Muscle of back (tissue), 13 donors: ENCODE results near the gene UCP1. TPM values are rescaled to one million over a fixed set of nuclear protein-coding genes. Genes with fewer than 3 reads are reported as not detected.

Experiments
- DNase-seq, 3 donors: peaks; one replicate each; pipeline versions ENCODE4 v3.0.0 to v3.0.0-alpha.2; 2013
- long read RNA-seq, 9 donors: transcript quantifications; one replicate each; lab custom pipeline, GENCODE V29; 2026
- polyA plus RNA-seq, 10 donors: library from polyadenylated mRNA; unstranded; fragments of 120-200 nt; gene quantifications; one replicate each; pipeline ENCODE4 v1.2.1, GENCODE V29; 2013; ENCODE audit not compliant: insufficient read length in 10 of 10

The UCP1 gene
- polyA plus RNA-seq, result under 1 TPM in 1 of 10 donors, not detected in 9; 0.26 TPM
- long read RNA-seq, donor 1, result 0 reads
- long read RNA-seq, donor 2, result 0 reads
- long read RNA-seq, donor 3, result 0 reads
- long read RNA-seq, donor 4, result 0 reads
- long read RNA-seq, donor 5, result 0 reads
- long read RNA-seq, donor 6, result 0 reads
- long read RNA-seq, donor 7, result 0 reads
- long read RNA-seq, donor 8, result 0 reads
- long read RNA-seq, donor 9, result 0 reads

DNA sequence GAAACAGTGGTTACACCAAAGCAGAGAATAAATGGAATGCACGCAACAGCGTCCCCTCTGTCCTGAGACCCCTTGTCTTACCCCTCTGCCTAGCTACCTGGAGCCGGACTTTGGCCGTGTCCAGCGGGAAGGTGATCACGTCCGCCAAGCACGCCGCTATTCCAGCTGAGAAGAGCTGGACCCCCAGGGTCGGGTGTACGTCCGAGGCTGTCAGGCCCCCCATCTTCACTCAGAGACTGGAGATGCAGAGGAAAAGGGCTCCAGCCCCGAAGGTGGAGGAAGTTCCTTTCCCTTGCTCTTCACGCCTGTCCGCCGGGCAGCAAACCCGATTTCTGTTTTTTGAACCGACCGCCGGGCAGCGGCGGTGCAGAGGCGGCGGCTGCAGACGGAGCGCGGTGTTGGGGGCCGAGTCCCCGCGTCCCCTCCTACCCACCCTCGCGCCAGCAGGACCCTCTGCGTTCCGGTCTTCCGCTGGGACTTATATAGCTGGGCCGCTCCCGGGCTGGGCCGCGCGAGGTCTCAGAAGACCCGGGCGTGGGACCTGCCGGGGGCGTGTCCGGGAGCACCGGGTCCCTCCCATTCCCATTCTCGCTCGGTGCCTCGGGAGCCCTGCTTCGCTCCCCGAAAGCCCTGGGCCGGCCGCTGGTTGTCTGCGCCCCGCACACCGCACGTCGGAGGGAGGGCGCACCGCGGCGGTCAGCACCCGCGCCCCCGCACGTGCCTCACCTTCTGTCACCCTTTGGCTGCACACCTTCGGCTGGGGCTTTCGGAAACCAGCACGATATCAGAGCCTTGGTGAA, at the start of gene UCP1:
TSS of gene UCP1 (minus strand) at position 455 of the 800 bp plus-strand sequence. CDS start at position 223, 232 bp downstream.
- DNase-seq, result peak in 2 of 3 donors; percentile 12 to 47

GRCh38 chr4:140617499-140618248, 48.9 kb upstream of the UCP1 start:
- no peak for DNase-seq

- no peak for DNase-seq
Measured at GRCh38 chr4:140615451-140615850, 46.7 kb upstream of the UCP1 start.

DNA sequence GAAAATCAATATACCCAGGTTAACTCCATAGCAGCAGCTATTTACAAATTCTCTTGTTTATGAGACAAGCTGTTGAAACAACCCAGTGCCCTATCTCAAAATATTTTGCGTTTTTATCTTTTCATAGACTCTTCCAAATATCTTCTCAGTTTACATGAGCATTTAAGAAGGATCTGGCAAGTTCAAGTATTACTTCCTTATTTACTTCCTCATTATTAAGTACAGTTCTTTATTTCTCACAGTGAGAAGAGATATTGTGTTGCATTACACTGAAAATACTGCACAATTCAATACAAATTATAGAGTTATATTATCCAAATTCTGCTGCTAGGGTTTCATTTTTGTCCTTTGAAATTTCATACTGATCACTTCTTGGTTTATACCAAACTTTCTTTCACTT, 43.6 kb upstream of the UCP1 start:
- no peak for DNase-seq

GRCh38 chr4:140611854-140612253, 43.1 kb upstream of the UCP1 start:
- no peak for DNase-seq

DNA sequence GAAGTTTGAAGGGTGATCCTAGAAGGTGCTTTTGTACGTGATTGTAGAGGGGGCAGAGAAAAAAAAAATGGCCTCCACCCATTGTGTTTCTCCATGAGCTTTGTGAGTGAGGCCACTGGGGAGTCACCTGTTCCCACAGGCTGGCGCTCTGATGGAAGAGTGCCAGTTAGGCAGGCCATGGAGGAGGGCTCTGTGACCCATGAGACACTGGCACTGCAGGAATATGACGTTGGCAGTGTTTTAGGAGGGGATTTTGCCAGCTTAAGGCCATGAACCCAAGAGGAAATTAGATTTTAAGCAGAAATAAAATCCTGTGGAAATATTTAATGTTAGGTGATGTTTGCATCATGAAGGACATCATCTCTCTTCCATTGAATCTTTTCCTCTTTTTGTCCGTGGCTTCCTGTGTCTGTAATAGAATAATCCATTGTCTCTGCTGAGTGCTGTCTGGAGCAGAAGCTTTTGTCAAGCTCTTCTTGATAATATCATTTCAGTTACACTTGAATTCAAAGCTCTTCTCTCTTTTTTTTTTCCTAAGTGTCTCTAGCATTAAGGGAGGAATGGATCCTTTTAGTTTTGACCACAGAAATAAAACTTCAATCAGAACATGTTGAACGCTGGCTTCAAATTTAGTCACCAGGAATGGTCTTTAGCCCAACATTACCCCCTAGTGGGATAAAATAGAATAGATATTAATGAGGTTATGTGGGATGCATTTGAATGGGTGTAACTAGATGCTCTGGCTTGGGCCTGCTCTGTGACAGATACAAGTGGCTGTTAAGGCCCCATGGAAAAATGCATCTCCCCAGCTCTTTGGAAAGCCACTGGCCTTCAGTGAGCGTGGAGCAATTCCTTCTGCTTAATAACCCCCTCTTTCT, 41.0 kb upstream of the UCP1 start:
- peak; percentile 49 to 75 (median 53) for DNase-seq

- no peak for DNase-seq
Measured at GRCh38 chr4:140607852-140608251, 39.1 kb upstream of the UCP1 start.

- DNase-seq, result no peak
Measured at GRCh38 chr4:140604544-140604943, 35.8 kb upstream of the UCP1 start.

- no peak for DNase-seq
Measured at GRCh38 chr4:140603286-140603685, 34.5 kb upstream of the UCP1 start.

DNA sequence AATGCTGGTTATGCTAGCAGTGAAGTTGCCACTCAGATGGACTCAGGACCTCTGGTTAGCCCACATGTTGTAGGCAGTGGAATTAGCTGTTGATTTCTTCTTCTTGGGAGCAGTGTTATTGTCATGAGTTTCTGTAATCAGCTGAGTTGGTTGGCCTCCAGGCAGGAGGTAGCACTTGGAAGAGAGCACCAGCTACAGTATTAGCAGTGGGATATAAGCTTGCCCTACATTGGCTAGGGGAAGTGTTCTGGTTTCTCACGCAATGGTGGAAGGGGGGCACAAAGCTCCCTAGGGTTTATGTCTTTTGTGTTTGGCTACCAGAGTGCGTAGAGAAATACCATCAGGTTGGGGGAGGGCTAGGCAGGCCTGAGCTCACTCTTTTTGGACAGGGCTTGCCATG, 34.0 kb upstream of the UCP1 start:
- no peak for DNase-seq

GRCh38 chr4:140600408-140600807, 31.6 kb upstream of the UCP1 start:
- DNase-seq, result no peak

GRCh38 chr4:140595065-140595464, 26.3 kb upstream of the UCP1 start:
- DNase-seq, result no peak

- DNase-seq, result no peak
Measured at GRCh38 chr4:140584439-140584838, 15.7 kb upstream of the UCP1 start.

- DNase-seq, result no peak
Measured at GRCh38 chr4:140581078-140581477, 12.3 kb upstream of the UCP1 start.

DNA sequence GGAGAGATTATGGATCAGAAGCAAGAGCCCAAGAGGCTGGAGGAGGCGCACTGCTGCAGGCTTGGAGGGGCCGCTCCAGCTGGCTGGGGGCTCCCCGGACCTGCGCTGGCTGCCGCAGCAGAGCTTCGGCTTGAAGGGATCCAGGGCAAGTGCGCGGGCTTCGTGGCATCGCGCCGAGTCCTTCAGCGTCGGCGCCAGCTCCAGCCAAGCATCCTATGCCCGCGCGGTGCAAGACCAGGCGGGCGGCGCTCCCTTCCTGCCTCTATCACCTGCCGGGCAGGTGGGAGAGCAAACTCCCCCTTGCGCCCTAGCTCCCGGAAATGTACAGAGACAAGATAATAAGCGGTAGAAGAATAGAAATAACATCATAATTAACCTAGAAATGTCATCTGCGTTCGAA, 10.5 kb upstream of the UCP1 start:
- no peak for DNase-seq

DNA sequence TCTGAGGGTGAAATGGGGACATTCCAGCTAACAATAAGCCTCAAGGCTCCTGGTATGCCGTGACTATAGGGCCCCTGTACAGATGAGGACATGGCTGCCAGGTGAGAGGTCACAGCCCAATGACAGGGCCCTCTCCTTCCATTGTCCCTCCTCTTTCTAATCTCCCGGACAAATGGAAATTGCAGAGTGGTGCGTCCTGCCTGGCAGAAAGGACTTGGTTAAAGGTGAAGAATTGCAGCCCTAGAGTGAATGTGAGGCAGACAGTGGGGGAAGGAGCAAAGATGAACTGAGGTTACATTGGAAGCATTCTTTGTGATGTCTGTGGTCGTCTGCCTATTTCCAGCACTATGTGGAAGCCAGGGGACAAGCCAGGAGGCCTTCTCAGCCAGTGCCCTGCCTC, 6.7 kb upstream of the UCP1 start:
- DNase-seq, result no peak

DNA sequence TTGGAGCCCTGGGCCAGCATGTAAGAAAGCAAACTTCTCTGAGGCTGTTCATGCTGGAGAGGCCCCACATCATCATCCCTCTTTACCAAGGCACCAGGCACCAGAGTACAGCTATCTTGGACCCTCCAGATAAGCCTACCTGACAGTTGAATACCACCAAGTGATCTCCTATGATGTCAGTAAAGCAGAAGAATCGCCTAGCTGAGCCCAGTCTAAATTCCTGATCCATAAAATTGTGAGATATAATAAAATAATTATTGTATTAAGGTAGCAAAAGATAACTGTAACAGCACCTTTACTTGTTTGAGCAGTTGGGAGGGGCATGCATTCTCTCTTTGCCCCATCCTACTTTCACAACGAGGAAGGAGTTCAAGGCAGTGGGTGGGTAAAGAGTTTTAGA, 2.9 kb upstream of the UCP1 start:
- DNase-seq, result no peak

GRCh38 chr4:140569307-140569638, 512 bp upstream of the UCP1 start:
- DNase-seq, result no peak

DNA sequence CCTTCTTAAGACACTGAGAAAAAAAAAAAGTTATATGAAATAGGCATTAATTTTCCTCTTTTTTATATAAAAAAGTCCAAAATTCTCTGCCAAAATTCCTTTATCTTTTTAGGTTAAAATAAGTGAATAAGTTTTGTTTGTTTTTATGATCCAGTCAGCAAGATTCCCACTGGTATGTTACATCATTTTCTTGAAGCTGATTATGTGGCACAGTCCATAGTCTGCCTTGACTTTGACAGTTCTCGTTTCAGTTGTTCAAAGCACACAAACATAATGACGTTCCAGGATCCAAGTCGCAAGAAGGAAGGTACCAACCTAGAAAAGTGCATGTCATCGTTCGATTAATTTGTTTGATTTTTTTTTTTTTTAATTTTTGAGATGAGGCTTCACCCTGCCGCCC, 9.1 kb downstream of the UCP1 start:
- DNase-seq, result no peak

DNA sequence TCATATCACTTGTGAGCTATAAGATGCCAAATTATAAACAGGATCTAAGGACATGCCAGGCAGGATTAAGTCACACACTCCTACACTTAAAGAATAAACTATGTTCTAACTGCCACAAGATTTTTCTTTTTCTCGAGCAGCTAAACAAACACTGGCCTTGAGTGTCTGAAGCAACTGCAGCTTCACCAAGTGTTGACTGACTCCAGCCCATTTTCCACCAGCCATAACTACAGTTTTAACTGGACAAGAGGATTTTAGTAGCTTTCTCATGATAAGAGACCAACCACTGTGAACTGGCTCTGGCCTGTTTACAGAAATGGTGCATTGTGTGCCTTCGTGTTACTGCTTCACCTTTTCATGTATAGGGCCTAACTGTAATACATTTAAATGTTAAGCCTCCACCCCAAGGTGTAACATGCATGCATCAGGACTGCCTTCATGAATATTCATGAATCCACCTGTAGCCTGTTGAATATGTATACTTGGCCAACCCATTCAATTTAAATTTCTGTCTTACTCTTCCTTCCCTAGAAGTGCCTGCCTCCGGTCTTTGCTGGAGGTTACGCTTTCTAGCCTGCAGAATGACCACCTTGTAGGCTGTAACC, 10.8 kb downstream of the UCP1 start:
- DNase-seq, result no peak

- DNase-seq, result no peak
Measured at GRCh38 chr4:140556372-140557085, 12.2 kb downstream of the UCP1 start.
